Ascending aorta (tissue), 2 donors: ENCODE results near the gene CTDNEP1. TPM values are rescaled to one million over a fixed set of nuclear protein-coding genes. Genes with fewer than 3 reads are reported as not detected.

Experiments
- DNase-seq, 2 donors: peaks; one replicate each; pipeline ENCODE4 v3.0.0-alpha.2; 2019; ENCODE audit warnings: low spot score in 2 of 2
- H3K27ac ChIP-seq, 2 donors: fragments of 200-600 bp; sonication (generic); one replicate each; pipeline ENCODE4 v1.5.1; 2016 to 2017; ENCODE audit warnings: mild to moderate bottlenecking in 1 of 2
- H3K27me3 ChIP-seq: fragments of 200-600 bp; sonication (generic); one replicate; pipeline ENCODE4 v1.5.1; 2017
- H3K36me3 ChIP-seq, 2 donors: fragments of 200-600 bp; sonication (generic); one replicate each; pipeline ENCODE4 v1.5.1; 2016
- H3K4me1 ChIP-seq, 2 donors: fragments of 200-600 bp; sonication (generic); one replicate each; pipeline ENCODE4 v1.5.1; 2016 to 2017; ENCODE audit warnings: mild to moderate bottlenecking in 1 of 2
- H3K4me3 ChIP-seq, 2 donors: fragments of 200-600 bp; sonication (generic); one replicate each; pipeline ENCODE4 v1.5.1; 2016 to 2017; ENCODE audit warnings: mild to moderate bottlenecking in 1 of 2
- H3K9me3 ChIP-seq, 2 donors: fragments of 200-600 bp; sonication (generic); one replicate each; pipeline ENCODE4 v1.5.1; 2016
- CTCF ChIP-seq, 3 experiments: fragments of 200-600 bp in 2 of 3; fragments of 450-650 bp in 1 of 3; sonication (generic) in 2 of 3; IDR thresholded peaks; one replicate each; pipeline ENCODE4 v1.5.1; 2016 to 2019; ENCODE audit warnings: antibody characterized with exemption in 3 of 3, mild to moderate bottlenecking in 1 of 3, moderate library complexity in 1 of 3
- intact Hi-C: fragments of 100-400 bp; cut with DNase I; formaldehyde crosslinking; loops from one replicate; pipeline ENCODE4 v1.15.1; 2023
- total RNA-seq: library from RNA; depleted of rRNA; stranded (reverse); fragments of >200 nt; gene quantifications from one replicate; pipeline ENCODE4 v1.1.0, GENCODE V29; 2016

The CTDNEP1 gene
- total RNA-seq, 1 donor from 2014 or later: 81.4 TPM

- Histone ChIP-seq H3K36me3 (peaks cover 26 to 42% of the 10 kb centered on the region in 2 donors), H3K4me1 (peaks cover 12 to 20% of the 10 kb centered on the region in 2 donors), H3K27me3 (no peaks in the 10 kb centered on the region), H3K9me3 (no peaks in the 10 kb centered on the region), H3K27ac (peak within 1 kb of the TSS; percentile 88 to 94), H3K4me3 (peak within 1 kb of the TSS; percentile 69 to 71)
- intact Hi-C loops: loop anchor here (2.0 to 5.0 kb wide), 3 partner anchors 110 to 445 kb away; partner anchors contain the start of genes KCTD11, POLR2A and TP53
- no peak for TF ChIP-seq CTCF (IDR thresholded peaks at IDR 0.05)
- DNase-seq: peak; percentile 68 to 97
Observed at GRCh38 chr17:7241783-7242716, 9.5 kb downstream of the CTDNEP1 start, which contains the start of gene GABARAP. GABARAP (minus strand) TSS chr17:7242449; CDS start chr17:7242330, 119 bp downstream.

GRCh38 chr17:7241090-7241733 is 10.3 kb downstream of the CTDNEP1 start:
- intact Hi-C loops: loop anchor here (5.0 kb wide), 1 partner anchor 111 kb away; the partner anchor contains the start of gene KCTD11
- H3K9me3 ChIP-seq: no peaks in the 10 kb centered on the region
- no peak for DNase-seq
- H3K4me3 ChIP-seq: peak overlapping the region; percentile 69 to 71
- peak overlapping the region; percentile 88 to 94 for H3K27ac ChIP-seq
- peaks cover 12 to 20% of the 10 kb centered on the region in 2 donors for H3K4me1 ChIP-seq
- peaks cover 25 to 42% of the 10 kb centered on the region in 2 donors for H3K36me3 ChIP-seq
- TF ChIP-seq CTCF (IDR thresholded peaks at IDR 0.05): no peak
- H3K27me3 ChIP-seq: no peaks in the 10 kb centered on the region

GRCh38 chr17:7240375-7240774 is 11.2 kb downstream of the CTDNEP1 start:
- Histone ChIP-seq H3K4me1 (peaks cover 12 to 20% of the 10 kb centered on the region in 2 donors), H3K27me3 (no peaks in the 10 kb centered on the region), H3K27ac (peak overlapping the region; percentile 30 to 94), H3K36me3 (peaks cover 20 to 42% of the 10 kb centered on the region in 2 donors), H3K9me3 (no peaks in the 10 kb centered on the region), H3K4me3 (peak overlapping the region; percentile 69 to 71)
- TF ChIP-seq CTCF (IDR thresholded peaks at IDR 0.05): no peak
- no peak for DNase-seq
- intact Hi-C loops: loop anchor here (5.0 kb wide), 1 partner anchor 112 kb away; the partner anchor contains the start of gene KCTD11

GRCh38 chr17:7239091-7240027 is 12.2 kb downstream of the CTDNEP1 start, which contains the start of gene PHF23:
PHF23 (minus strand) TSS chr17:7239457; CDS start chr17:7239279, 178 bp downstream.
- intact Hi-C loops: loop anchor here (1.0 to 5.0 kb wide), 4 partner anchors 20 to 603 kb away; partner anchors contain the start of genes ACADVL, DLG4, EIF5A and KCTD11
- peak within 1 kb of the TSS; percentile 92 to 99 for H3K4me3 ChIP-seq
- peaks cover 10 to 34% of the 10 kb centered on the region in 2 donors for H3K36me3 ChIP-seq
- no peaks in the 10 kb centered on the region for H3K27me3 ChIP-seq
- H3K4me1 ChIP-seq: peaks cover 12 to 25% of the 10 kb centered on the region in 2 donors
- TF ChIP-seq CTCF (IDR thresholded peaks at IDR 0.05): peak in 1 of 3 experiments; percentile 37
- DNase-seq: peak; percentile 99 to 100
- peak within 1 kb of the TSS; percentile 88 to 96 for H3K27ac ChIP-seq
- H3K9me3 ChIP-seq: no peaks in the 10 kb centered on the region
